Measurements from ENCODE around the gene PML.

Gene PML

DNA sequence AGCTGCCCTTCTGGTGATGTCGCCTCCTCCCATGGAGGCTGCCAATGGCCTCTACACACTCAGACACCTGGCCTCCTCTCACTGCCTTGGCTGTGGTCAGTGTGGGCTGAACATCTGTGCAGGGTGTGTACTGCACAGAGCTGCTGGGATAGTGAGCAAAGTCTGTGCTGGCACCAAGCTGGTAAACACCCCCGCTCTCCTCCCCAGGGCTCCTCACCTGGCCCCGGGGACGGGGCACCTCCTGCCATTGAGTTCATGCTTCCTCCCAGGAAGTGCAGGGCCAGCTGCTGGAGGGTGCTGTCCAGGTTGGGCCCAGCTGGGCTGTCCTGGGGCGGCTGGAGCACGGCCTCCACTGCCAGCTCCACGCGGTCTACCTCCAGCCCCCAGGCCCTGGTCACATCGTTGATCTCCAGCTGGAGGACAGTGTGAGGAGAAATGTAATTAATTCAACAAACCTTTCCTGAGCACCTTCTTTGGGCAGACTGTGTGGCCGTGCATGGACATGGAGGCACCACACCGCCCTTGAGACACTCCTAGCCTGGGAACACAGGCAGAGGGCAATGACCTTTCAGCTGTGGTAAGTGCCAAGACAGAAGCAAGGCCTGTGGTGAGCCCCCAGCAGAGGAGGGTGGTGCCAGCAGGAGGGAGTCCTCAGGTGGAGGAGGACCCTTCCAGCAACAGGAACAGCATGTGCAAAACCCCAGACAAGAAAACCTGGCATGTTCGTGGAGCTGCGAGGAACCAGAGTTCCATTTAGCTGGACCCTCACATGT, 9.2 kb upstream of the PML start:
- no peak for DNase-seq

DNA sequence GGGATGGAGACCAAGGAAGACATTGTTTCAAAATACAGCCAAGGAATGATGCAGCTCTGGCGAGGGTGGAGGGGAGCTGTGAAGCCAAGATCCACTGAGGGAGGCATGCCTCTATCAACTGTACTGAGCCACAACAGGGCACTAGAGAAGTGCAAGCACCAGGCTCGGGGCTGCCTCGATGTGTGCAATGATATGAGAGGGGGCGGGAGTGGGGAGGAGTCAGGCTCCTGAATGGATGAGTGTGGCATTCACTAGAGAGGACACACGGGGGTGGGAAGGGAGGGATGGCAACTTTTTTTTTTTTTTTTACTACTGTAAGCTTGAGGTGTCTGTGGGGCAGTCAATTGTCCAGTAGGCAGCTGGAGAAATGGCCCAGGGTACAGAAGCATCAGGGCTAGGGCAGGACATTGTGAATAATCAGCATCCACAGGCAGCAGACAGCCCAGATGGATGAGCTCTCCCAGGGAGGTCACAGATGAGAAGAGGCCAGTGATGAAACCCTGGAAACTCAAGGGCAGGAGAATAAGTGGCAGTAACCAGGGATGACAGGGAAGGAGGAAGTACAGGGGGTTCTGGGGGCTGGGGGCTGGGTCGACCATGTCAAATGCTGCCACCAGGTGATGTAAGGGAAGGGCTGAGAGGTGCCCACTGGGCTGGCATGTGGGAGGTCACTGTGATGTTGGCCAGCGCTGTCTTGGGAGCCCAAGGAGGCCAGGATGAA, 8.3 kb upstream of the PML start:
- no peak for DNase-seq

DNA sequence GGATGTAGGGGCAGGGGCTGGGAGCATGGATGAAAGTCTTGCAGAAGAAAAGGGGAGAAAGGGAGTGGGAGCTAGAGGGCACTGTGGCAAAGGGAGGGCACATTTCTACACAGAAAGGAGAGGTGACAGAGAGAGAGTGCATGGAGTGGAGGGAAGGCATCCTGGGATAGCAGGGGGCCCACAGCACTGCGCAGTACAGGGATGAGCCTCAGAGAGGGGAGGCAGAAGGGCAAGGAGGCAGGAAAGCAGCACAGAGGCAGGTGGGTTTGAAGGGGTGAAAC, 7.8 kb upstream of the PML start:
- no peak for DNase-seq

DNA sequence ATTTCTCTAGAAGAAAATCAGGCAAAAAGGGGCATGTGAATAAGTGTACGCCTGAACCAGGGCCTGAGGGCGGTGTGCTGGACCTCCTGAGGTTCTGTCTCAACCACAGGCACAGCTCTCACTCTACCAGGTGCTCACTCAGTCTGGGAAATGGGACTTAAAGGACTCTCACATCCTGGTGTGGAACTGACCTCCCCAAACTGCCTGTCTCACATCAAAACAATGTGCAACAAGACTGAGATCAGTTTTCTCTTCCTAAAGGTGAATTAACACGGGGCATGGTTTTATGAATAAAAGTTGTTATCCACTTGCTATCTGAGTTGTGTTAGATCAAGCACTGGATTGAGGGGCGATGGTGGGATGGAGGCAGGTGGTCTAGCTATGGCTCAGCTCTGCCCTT, 7.3 kb upstream of the PML start:
- DNase-seq, result no peak

DNA sequence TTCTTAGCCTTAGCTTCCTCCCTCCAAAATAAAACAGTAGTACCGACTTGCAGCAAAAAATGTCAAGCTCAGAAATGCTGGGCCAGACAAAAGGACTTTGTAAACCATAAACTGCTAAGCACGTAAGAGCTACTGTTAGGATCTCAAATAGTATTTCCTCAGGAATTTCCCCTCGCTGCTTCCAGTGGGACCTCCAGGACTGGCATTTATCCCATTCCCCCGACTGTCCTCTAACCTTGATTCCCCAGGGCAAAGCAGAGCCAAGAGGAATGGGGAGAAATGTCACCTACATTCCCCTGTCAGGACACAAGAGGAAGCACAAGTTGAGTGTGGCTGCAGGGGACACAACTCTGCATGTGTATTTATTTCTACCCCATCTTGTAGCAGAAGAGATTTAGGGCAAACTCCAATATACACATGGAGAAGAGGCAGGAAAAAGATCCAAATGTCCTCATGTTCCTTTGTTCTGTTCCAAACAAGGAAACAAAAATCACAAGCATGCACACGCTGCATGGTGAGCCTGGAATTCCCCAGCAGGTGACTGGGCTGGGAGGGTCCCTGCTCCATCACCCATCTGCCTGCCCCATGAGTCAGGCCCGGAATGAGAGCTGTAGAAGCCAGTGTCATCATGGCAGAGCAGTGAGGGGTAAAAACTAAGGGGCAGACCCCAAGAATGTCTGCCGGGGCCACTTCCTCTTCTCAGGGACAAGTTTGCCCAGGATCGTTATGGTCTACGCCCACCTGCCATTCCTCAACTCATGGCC, 6.7 kb upstream of the PML start:
- no peak for DNase-seq

DNA sequence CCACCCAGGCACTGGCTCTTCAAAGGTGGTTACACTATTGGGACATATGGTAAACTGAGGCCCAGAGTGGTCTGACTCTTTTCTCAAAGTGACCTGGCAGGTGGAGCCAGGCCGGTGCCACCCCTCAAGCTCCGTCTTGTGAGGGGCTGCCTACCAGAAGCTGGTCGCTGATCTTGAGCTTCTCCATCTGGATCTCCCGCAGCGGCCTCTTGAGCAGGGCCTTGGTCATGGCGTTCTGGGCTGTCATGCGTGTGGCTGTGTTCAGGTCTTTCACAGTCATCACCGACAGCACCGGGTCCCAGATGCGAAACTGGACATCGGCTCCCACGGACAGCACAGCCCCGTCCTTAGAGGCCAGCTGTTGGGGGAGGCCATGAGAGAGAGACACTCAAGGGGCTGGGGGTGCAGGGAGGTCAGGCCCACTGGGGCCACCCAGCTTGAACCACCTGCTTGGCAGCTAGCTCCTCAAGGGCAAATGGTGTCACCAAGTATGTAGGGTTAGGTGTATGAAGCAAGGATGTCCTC, 6.0 kb upstream of the PML start:
- DNase-seq, result no peak

DNA sequence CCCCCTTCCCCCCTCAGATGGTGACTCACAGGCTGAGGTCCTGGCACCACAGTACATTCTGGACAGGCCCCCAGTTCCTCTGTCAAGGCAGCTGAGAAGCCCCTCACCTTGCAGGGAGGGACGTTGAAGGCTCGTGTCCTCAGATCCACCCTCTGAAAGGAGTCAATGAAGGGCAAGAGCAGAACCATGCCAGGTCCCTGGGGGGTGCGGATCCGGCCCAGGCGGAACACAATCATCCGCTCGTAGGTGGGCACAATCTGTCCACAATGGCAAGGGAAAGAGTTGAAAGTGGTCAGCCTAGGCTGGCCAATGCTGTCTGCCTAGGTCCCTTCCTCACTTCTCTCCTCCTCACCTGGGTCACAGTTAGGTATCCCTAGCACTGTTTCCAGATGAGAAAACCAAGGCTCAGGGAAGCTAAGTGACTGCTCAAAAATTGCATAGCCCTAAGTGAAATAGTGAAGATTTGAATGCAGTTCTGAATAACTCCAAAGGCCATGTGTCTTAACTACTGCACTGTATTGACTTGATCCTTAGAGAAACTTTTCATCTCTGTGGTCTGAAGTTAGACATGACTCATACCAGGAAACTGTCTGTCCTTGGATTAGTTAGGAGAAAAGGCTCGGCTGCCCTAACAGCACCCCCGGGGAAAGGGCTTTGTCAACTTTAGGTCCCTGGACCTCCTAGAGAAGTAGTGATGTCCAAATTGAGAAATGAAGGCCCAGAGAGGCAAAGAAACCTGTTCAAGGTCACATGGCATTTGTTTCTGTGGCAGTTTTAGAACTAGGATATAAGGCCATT, 5.3 kb upstream of the PML start:
- no peak for DNase-seq

DNA sequence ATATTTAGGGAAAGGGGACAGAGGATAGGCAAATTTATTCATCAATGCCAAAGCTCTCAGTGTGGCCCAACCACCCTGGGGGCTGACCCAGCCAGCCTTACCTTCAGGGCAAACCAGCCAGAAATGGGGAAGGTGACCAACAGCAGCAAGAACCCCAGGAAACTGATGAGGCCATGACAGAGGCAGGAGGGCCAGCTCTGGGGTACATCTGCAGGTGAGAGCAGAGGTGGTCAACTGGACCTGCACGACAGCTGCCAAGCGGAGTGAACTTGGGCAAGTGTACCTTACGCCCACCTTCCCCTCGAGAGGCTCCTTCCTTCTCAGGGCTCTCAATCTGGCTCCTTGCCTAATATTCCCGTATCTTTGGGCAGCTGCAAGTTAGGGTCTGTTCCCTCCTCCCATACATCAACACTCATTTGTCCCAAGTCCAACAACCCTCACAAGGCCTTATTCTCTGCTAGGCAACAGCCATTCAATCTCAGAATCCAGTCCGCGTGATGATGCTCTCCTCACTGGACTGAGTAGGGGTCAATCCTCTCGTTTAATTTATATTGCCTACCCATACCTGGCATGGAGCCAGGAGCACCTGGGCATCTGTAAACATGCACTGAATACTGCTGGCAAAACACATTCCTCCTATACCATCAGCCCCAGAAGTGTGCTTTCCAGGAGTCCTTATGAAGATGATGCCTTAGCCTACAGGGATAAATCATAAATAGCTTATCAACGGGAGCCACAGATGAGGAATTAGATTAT, 4.1 kb upstream of the PML start:
- peak; percentile 49 for DNase-seq

DNA sequence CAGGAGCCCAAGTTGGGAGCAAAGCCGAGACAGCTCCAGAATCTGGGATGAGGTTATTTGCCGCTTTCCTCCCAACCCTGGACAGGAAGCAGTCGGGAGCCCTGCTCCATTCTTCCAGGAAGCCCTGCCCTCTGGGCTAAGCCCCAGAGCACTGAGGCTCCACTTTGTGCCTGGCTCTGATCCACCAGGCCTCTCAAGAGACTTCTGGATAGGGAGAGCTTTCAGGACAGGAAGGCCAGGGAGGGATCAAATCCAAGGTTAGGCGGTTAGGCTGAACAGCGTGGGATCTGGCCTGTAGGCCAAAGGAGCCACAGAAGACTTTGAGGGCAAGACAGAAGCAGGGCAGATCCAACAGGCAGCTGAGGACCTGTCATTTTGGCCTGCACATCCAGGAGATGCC, 3.3 kb upstream of the PML start:
- peak; percentile 7 for DNase-seq

DNA sequence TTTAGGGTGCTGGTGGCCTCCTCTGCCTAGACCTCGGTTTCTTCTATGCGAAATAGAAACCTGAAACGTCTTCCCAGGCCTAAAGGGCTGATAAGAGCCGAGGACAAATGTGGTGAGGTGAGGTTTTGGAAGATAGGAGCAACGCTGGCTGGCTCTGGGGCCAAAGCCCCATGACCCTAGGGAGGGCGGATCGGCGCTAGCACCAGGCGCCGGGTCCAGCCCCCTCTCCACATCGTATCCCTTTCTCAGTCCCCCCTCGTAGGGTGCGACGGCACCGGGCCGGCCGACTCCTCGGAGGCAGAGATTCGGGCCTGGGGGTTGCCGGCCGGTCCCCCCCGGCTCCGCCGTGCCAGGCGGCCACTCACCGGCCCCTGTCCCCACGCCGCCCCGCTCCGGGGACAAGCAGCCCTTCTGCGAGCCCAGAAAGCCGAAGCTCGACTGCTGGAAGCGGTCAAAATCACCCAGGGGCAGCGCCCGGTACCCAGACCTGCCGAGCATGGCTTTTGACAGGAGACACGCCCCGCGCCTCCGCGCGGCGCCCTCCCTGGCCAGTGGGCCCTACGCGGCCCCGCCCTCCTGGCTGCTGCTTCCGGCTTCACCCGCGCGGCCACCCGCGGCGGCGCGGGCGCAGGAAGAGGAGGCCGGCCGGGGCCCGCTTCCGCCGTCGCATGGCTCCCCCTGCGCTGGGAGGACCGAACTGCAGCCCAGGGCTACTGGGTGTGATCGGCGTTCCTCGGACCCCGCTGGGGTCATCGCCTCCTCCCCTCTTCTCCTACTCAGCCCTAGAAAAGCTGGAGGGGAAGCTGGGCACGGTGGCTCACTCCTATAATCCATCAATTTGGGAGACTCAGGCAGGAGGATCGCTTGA, 2.6 kb upstream of the PML start, which contains the start of gene STOML1:
Gene STOML1 (minus strand): TSS at position 570 of the 868 bp plus-strand sequence. CDS start 72 bp downstream, at position 498.
- DNase-seq, result peak; percentile 94

DNA sequence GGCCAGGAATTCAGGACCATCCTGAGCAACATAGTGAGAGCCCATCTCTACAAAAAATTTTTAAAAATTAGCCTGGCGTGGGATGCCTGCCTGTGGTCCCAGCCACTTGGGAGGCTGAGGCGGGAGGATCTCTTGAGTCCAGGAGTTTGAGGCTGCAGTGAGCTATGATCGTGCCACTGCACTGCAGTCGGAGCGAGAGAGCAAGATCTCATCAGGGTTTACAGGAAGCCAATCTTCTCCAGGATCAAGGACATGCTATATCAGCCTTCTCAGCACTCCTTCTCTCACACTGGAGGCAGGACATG, 2.0 kb upstream of the PML start:
- DNase-seq, result no peak

DNA sequence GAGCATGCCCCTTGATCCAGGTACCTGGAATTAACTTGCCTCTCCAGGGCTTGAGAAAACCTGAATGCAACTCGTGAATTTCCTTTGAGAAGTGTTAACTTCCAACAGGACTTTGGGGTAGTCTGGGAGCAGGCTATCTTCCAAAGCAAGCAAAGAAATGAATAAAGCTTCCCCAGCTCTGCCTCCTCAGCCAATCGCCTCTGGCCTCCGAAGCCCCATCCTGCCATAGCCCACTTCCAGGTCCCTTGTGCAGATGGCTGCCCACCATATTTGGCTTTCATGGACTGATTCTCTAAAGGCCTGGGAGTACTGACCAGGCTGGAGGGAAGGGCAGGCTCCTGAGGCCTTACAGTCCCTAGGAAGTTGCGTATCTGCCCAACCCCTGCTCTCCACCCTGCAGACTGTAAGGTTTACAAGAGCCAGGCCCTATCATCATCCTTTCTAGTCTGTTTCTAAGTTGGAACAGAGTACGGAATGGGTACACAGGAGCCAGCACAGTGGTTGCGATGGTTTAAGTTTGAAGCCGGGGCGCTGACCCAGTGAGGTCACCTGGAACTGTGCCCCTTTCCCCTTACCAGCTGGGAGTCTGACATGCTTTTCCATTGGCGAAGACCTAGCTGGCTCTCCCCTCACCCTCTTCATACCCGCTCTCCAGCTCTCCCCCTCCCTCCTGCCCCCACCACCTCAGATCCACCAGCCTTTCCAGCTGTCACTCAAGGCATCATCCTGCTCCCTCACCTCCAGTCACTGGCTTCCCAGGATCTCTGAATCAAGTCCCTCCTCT, 1.1 kb upstream of the PML start:
- DNase-seq, result no peak

DNA sequence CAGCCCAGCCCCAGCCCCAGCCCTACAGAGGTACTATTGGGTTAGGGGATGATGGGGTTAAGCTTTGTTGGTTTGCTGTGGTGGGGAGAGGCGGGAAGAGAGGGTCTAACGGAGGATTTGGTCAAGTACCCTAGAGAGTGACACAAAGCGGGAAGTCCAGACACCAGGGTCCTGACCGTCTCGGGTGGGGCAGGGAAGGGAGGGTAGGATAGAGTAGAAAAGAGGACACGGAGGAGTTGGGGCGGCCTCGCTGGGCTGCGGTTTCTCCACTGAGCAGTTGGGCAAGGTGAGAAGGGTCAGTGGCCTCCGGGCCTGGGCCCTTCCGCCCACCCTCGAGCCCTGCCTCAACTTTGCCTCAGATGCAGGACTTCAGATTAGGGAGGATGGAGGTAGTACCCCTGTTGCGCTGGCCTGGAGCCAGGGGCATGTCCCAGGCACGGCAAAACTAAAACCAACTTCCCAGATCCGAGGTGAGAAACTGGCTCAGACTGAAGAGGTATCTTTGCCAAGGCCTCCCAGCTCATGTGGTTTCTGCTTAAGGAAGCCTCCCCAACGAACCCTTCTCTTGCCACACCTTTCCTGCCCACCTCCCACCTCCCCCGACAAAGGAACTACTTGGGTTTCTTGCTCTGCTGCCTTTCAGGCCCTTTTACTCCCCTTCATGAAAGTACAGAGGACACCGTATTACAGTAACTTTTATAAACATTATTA, 551 bp downstream of the PML start:
- peak; percentile 31 for DNase-seq

DNA sequence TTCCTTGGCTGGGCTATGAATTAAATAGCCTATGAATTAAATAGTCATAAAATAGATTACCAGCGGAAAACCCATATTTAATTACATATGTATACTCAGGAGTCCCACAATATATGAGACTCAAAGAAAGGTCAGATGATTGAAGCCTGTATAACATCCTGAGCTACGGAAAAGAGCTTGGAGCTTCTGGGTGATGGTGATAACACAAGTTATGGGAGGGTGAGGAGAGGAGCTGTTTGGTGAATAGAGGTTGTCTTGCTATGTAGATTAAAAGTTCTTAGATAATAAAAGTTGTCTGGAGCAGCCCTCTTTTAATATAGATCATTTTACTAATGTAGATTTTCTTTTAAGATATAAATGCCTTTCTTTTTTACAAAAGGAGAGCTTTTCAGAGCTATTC, 1.8 kb downstream of the PML start:
- DNase-seq, result no peak

DNA sequence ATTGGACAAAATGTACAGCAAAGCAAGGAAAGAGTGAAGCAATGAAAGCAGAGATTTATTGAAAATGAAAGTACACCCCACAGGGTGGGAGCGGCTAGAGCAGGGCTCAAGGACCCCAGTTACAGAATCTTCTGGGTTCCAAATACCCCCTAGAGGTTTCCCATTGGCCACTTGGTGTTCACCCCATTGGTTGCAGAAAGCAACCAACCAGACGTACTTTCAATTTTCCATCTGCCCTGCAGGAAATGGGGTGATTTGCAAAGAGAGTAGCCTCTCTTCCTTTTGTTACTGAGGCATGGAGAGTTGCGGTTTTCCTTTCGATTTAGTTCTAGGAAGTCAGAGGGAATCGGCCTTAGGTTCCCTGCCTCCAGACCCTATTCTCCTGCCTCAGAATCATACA, 2.4 kb downstream of the PML start:
- DNase-seq, result no peak

DNA sequence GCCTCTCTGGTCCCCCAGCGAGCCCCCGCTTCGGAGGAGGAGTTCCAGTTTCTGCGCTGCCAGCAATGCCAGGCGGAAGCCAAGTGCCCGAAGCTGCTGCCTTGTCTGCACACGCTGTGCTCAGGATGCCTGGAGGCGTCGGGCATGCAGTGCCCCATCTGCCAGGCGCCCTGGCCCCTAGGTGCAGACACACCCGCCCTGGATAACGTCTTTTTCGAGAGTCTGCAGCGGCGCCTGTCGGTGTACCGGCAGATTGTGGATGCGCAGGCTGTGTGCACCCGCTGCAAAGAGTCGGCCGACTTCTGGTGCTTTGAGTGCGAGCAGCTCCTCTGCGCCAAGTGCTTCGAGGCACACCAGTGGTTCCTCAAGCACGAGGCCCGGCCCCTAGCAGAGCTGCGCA, 3.5 kb downstream of the PML start:
- DNase-seq, result no peak

DNA sequence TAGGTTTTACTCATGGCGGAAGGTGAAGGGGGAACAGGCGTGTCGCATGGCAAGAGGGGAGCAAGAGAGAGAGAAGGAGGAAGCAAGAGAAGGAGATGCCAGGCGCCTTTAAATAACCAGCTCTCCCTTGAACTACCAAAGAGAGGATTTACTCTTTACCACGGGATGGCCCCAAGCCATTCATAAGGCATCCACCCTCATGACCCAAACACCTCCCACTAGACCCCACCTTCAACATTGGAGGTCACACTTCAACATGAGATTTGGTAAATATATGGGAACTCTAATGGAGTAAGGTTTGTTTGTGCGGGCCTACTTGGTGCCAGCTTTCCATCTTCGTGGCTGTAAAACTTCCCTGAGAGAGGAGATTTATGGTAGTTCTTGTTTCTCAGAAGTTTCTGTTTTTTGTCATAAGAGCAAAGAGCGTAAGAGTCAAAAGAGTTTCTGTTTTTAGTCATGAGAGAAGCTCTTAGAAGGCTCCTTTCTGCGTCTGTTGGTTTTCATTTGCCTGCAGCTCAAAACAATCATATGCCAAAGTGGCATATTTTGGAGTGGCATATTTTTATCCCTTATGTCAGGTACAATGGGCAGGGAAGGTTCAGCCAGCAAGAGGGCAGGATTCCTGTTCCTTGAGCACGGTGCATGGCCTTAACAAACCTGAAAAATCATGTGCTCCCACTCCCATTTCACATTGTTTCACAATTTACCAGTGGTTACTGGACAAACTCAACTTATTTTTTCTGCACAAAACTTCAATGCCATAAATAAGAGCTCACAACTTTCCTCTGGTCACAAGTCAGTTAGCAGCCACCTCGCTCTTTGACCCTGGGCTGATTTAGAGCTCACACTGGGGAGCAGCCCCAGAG, 12.5 kb downstream of the PML start:
- DNase-seq, result no peak

DNA sequence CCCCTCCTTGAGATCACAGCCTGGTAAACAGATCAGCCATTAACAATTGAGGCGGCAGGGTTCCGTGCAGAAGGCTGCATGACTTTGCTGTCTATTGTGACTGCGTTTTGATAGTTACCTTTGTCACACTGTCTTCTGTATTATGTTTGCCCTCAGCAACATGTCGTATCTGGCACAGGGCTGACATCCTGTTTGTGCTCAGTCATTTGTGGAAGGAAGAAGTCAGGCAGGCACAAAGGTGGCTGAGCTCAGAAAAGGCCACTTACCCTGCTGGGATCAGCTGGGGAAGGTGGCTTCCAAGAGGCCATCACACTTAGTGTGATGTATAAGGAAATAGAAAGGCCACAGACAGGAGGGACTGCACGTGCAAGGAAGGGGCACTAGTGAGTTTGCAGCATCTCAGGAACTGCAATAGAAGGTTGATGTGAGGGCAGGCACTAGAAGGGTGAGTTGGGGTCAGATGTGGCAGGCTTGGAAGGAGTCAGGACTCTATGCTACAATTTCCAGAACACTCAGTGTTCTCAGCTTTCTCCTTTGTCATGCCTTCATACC, 13.4 kb downstream of the PML start:
- no peak for DNase-seq

DNA sequence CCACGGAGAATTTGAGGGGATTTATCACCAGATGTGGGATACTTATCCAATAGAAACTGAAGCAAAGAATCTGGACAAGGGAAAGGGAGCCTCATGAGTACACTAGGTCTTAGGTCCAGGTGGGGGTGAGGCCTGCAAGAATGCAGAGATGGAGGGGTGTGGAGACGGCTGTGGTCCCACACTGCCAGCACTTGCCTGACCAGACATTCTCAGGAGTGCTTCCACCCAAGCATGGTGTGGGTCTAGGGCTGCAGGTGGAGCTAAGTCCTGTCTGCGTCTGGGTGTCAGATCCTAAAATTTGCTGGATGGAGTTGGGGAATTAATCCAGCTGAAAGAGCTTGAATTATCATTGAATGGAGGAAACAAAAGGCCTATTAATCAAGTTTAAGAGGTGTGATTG, 14.4 kb downstream of the PML start:
- DNase-seq, result no peak

Data from NCI-H69 (cell line).